Neural cell (in vitro differentiated cells): ENCODE measurements around the gene PLCD1. TPM values are rescaled to one million over a fixed set of nuclear protein-coding genes. Genes with fewer than 3 reads are reported as not detected.

Experiments
- H2AFZ ChIP-seq: fragments of 200-600, 300-800 bp; sonication (generic), shearing (Covaris generic); 2 replicates; pipeline ENCODE4 v1.6.0; 2014; ENCODE audit warnings: low read depth, mild to moderate bottlenecking, antibody characterized with exemption, low read length, moderate library complexity
- H3F3A ChIP-seq: fragments of 200-600 bp; shearing (Covaris generic); 2 replicates; pipeline ENCODE4 v1.6.1; 2016; ENCODE audit warnings: mild to moderate bottlenecking, moderate library complexity, mixed read lengths, antibody characterized with exemption, low read length; ENCODE audit not compliant: insufficient read depth, poor library complexity, severe bottlenecking
- H3K27ac ChIP-seq: fragments of 200-600, 300-800 bp; sonication (generic), shearing (Covaris generic); 2 replicates; pipeline ENCODE4 v1.5.1; 2014; ENCODE audit warnings: mild to moderate bottlenecking, low read length, moderate library complexity
- H3K27me3 ChIP-seq: fragments of 300-800, 200-600 bp; sonication (generic), shearing (Covaris generic); 2 replicates; pipeline ENCODE4 v1.6.0; 2014; ENCODE audit warnings: mild to moderate bottlenecking, low read depth, low read length, moderate library complexity; ENCODE audit not compliant: insufficient read depth
- H3K36me3 ChIP-seq: fragments of 300-800, 200-600 bp; sonication (generic), shearing (Covaris generic); 2 replicates; pipeline ENCODE4 v1.5.1; 2014; ENCODE audit warnings: mild to moderate bottlenecking, antibody characterized with exemption, low read length, moderate library complexity; ENCODE audit not compliant: insufficient read depth
- H3K4me2 ChIP-seq: fragments of 300-800, 200-600 bp; sonication (generic), shearing (Covaris generic); 2 replicates; pipeline ENCODE4 v1.6.0; 2014; ENCODE audit warnings: mild to moderate bottlenecking, low read length
- H3K4me3 ChIP-seq: fragments of 300-800, 200-600 bp; sonication (generic), shearing (Covaris generic); 2 replicates; pipeline ENCODE4 v1.5.1; 2014; ENCODE audit warnings: mild to moderate bottlenecking, low read length, moderate library complexity
- H3K79me2 ChIP-seq: fragments of 200-600 bp; shearing (Covaris generic); replicated peaks from 2 replicates; pipeline ENCODE4 v1.6.0; 2014; ENCODE audit warnings: mild to moderate bottlenecking, low read length, moderate library complexity; ENCODE audit not compliant: insufficient read depth
- H3K9ac ChIP-seq: fragments of 300-800, 200-600 bp; sonication (generic), shearing (Covaris generic); 2 replicates; pipeline ENCODE4 v1.6.1; 2016; ENCODE audit warnings: mild to moderate bottlenecking, low read length, mixed read lengths
- H3K9me2 ChIP-seq: fragments of 200-600 bp; shearing (Covaris generic); 2 replicates; pipeline ENCODE4 v1.6.1; 2016; ENCODE audit warnings: mild to moderate bottlenecking, low read length, mixed read lengths; ENCODE audit not compliant: insufficient read depth
- H3K9me3 ChIP-seq: fragments of 200-600, 300-800 bp; sonication (generic), shearing (Covaris generic); 2 replicates; pipeline ENCODE4 v1.6.1; 2016; ENCODE audit warnings: mild to moderate bottlenecking, mixed run types, low read length, moderate library complexity, mixed read lengths
- H4K20me1 ChIP-seq: fragments of 200-600 bp; shearing (Covaris generic); 2 replicates; pipeline ENCODE4 v1.6.1; 2016; ENCODE audit warnings: mild to moderate bottlenecking, mixed run types; ENCODE audit not compliant: insufficient read depth
- CTCF ChIP-seq: fragments of 450-650 bp; IDR thresholded peaks from 2 replicates; pipeline ENCODE4 v1.5.1; 2014; ENCODE audit warnings: antibody characterized with exemption, mild to moderate bottlenecking, moderate library complexity; ENCODE audit not compliant: poor library complexity, severe bottlenecking
- EP300 ChIP-seq: fragments of 450-650 bp; conservative IDR thresholded peaks from 2 replicates; pipeline ENCODE4 v1.6.1; 2014; ENCODE audit warnings: antibody characterized with exemption, mild to moderate bottlenecking, moderate library complexity; ENCODE audit not compliant: poor library complexity, severe bottlenecking
- EZH2 ChIP-seq: fragments of 200-600, 300-800 bp; shearing (Covaris generic), sonication (generic); IDR thresholded peaks from 2 replicates; pipeline ENCODE4 v1.6.1; 2014; ENCODE audit warnings: antibody characterized with exemption, low read length, borderline replicate concordance, mild to moderate bottlenecking; ENCODE audit not compliant: insufficient read depth, poor library complexity, severe bottlenecking
- MXI1 ChIP-seq: fragments of 450-650 bp; conservative IDR thresholded peaks from 2 replicates; pipeline ENCODE4 v1.6.1; 2014; ENCODE audit warnings: antibody characterized with exemption, mild to moderate bottlenecking; ENCODE audit not compliant: poor library complexity, severe bottlenecking
- POLR2AphosphoS5 ChIP-seq: IDR thresholded peaks from 2 replicates; pipeline ENCODE4 v1.6.1; 2012
- RAD21 ChIP-seq: fragments of 450-650 bp; conservative IDR thresholded peaks from 2 replicates; pipeline ENCODE4 v1.6.1; 2014; ENCODE audit warnings: antibody characterized with exemption, mild to moderate bottlenecking, moderate library complexity
- REST ChIP-seq: IDR thresholded peaks from 2 replicates; pipeline ENCODE4 v1.6.1; 2012; ENCODE audit warnings: borderline replicate concordance
- SMC3 ChIP-seq: fragments of 450-650 bp; conservative IDR thresholded peaks from 2 replicates; pipeline ENCODE4 v1.6.1; 2014; ENCODE audit warnings: antibody characterized with exemption, mild to moderate bottlenecking, moderate library complexity; ENCODE audit not compliant: poor library complexity
- TAF1 ChIP-seq: IDR thresholded peaks from 2 replicates; pipeline ENCODE4 v1.6.1; 2012; ENCODE audit warnings: low read depth
- polyA plus RNA-seq: library from polyadenylated mRNA; depleted of rRNA; stranded (reverse); fragments of >200 nt; gene quantifications from 2 replicates; pipeline ENCODE4 v1.2.3, GENCODE V29; 2014

PLCD1 gene
- polyA plus RNA-seq, 1 donor from 2014 or later: 4.6 TPM

DNA sequence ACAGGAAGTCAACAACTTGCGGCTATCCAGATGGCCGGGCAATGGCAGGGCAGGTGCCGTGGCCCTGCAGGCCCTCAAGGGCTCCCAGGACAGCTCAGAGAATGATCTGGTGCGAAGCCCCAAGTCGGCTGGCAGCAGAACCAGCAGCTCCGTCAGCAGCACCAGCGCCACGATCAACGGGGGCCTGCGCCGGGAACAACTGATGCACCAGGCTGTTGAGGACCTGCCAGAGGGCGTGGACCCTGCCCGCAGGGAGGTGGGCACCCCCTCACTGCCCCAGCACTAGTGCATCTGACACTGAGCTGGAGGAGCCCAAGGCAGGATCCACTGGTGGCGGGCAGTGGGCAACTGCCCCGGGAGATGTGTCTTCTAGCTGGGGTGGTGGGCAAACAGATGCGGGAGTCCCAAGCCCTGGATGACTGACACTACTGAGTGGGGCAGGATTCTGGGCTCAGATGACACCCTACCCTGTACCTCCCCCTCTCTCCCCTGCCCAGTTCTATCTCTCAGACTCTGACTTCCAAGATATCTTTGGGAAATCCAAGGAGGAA is 22.9 kb downstream of the PLCD1 start:
- H4K20me1 ChIP-seq: no peaks in the 10 kb centered on the region
- no peaks in the 10 kb centered on the region for H3K9me3 ChIP-seq
- no peaks in the 10 kb centered on the region for H3F3A ChIP-seq
- H3K9ac ChIP-seq: no peak overlapping the region
- no peak overlapping the region for H3K4me3 ChIP-seq
- no peak overlapping the region for H3K27ac ChIP-seq
- no peak overlapping the region for H3K4me2 ChIP-seq
- H3K79me2 ChIP-seq: no peaks in the 10 kb centered on the region
- no peaks in the 10 kb centered on the region for H3K9me2 ChIP-seq
- no peaks in the 10 kb centered on the region for H3K27me3 ChIP-seq
- no peaks in the 10 kb centered on the region for H3K36me3 ChIP-seq
- H2AFZ ChIP-seq: no peak overlapping the region
- TF ChIP-seq TAF1: no peak
- TF ChIP-seq EP300: no peak
- TF ChIP-seq POLR2AphosphoS5: no peak
- no peak for TF ChIP-seq MXI1
- no peak for TF ChIP-seq EZH2
- no peak for TF ChIP-seq REST
- TF ChIP-seq CTCF: no peak
- no peak for TF ChIP-seq RAD21
- no peak for TF ChIP-seq SMC3

- no peak overlapping the region for H3K9ac ChIP-seq
- H3F3A ChIP-seq: no peaks in the 10 kb centered on the region
- no peaks in the 10 kb centered on the region for H3K79me2 ChIP-seq
- H3K27me3 ChIP-seq: no peaks in the 10 kb centered on the region
- no peaks in the 10 kb centered on the region for H4K20me1 ChIP-seq
- H3K9me2 ChIP-seq: no peaks in the 10 kb centered on the region
- H3K9me3 ChIP-seq: no peaks in the 10 kb centered on the region
- H3K4me2 ChIP-seq: no peak overlapping the region
- H3K27ac ChIP-seq: no peak overlapping the region
- H3K4me3 ChIP-seq: no peak overlapping the region
- TF ChIP-seq SMC3 (no peak), RAD21 (no peak), MXI1 (no peak), EP300 (no peak), EZH2 (no peak), POLR2AphosphoS5 (no peak), CTCF (no peak), TAF1 (no peak), REST (no peak)
- no peak overlapping the region for H2AFZ ChIP-seq
- H3K36me3 ChIP-seq: no peaks in the 10 kb centered on the region
Measured at GRCh38 chr3:38006031-38006430, 23.4 kb downstream of the PLCD1 start.
